Endometrial microvascular endothelial cells (primary cell): ENCODE results near the gene ZNF718. TPM values are rescaled to one million over a fixed set of nuclear protein-coding genes. Genes with fewer than 3 reads are reported as not detected.
"Not testable (repeated sequence)": the region's sequence is repeated elsewhere in the genome, so short reads cannot be mapped to it uniquely, and the experiment has no call there.

Experiments
- in situ Hi-C: cut with HindIII; loops from 2 replicates; pipeline ENCODE4 v1.10.0; 2017; ENCODE audit warnings: low sequenced_read_pairs, low pct_unique_long_range_greater_than_20kb; ENCODE audit errors: inconsistent ontology term
- total RNA-seq: library from RNA; depleted of rRNA; stranded (reverse); fragments of >200 nt; gene quantifications from one replicate; pipeline ENCODE4 v1.2.3, GENCODE V29; 2015; ENCODE audit errors: inconsistent ontology term

The ZNF718 gene
- total RNA-seq, 1 donor from 2014 or later = 7.6 TPM

GRCh38 chr4:139691-140090 is 15.4 kb downstream of the ZNF718 start:
- in situ Hi-C loops = no loop called here

GRCh38 chr4:146621-147020 is 22.3 kb downstream of the ZNF718 start:
- in situ Hi-C loops = no loop called here

GRCh38 chr4:147233-147632 is 22.9 kb downstream of the ZNF718 start:
- in situ Hi-C loops = no loop called here

GRCh38 chr4:161496-162284 is 37.4 kb downstream of the ZNF718 start:
- in situ Hi-C loops = no loop called here

DNA sequence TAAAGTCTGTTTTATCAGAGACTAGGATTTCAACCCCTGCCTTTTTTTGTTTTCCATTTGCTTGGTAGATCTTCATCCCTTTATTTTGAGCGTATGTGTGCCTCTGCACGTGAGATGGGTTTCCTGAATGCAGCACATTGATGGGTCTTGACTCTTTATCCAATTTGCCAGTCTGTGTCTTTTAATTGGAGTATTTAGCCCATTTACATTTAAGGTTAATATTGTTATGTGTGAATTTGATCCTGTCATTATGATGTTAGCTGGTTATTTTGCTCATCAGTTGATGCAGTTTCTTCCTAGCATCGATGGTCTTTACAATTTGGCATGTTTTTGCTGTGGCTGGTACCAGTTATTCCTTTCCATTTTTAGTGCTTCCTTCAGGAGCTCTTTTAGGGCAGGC is 45.3 kb downstream of the ZNF718 start:
- in situ Hi-C loops = not testable (repeated sequence)

- in situ Hi-C loops = not testable (repeated sequence)
Observed at GRCh38 chr4:171318-171717, 47.0 kb downstream of the ZNF718 start.

DNA sequence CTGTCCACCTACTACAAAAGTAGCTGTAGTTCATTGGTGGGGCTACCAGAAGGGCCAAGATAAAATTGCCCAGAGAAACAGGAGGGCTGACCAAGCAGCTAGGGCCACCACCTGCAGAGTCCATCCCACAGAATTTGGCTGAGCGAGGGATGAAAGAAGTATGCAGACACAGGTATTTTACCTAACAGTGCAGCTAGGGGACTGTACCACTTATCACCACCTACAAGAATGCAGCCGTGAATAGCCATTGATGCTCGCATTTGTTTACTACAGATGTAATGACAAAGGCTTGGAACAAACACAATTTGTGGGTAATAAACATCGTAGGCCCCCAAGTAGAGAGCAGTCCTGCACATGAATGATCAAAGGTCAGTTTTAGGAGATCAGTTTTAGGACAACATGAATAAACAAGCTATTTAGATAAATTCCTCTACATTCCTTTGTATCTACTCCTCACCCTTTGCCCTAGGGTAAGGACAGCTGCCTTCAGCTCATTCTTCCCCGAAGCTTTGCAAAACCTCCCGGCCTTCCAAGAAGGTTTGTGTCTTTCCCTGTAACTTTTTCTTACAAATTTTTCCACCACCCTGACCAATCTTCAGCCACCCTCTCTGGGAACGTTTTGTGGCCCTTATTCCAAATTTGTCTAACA is 49.5 kb downstream of the ZNF718 start:
- in situ Hi-C loops = no loop called here

DNA sequence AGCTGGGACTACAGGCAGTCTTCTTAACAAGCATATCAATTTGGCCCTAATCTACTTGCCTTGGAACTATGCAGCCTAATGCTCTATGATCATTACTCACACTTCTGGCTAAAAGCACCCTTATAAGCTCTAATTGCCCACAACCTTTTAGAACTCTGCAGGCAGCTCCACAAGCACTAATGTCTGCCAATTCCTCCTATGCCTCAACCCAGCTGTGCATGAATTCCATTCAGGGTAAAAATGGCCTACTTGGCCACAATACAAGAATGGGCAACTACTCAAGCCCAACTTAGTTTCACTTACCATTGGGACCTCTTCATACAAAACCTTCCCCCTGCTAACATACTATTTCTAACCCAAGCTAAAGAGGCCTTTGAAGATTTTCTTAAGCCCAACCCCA is 51.7 kb downstream of the ZNF718 start:
- in situ Hi-C loops = no loop called here

DNA sequence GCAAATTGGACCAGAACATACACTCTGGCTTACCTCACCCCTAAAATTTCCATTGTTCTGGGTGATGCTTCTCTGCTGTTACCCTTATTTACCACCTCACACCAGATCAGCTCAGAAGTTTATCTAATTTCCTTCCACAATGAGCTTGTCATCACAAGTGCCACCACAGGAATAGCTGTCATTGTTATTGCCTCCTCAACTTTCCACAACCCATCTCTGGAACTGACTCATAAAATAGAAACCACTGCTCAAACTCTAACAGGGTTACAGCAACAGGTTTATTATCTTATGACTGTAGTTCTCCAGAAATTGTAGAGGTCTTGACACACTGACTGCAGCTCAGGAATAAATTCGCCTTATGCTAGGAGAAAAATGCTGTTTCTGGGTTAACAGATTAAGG is 52.7 kb downstream of the ZNF718 start:
- in situ Hi-C loops = no loop called here

DNA sequence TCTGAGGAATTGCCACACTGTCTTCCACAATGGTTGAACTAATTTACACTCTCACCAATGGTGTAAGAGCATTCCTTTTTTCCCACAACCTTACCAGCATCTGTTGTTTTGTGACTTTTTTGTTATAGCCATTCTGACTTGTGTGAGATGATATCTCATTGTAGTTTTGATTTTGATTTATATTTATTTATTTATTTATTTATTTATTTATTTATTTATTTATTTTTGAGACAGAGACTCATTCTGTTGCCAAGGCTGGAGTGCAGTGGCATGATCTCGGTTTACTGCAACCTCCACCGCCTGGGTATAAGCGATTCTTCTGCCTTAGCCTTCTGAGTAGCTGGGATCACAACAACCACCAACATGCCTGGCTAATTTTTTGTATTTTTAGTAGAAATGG is 57.9 kb downstream of the ZNF718 start:
- in situ Hi-C loops = not testable (repeated sequence)

DNA sequence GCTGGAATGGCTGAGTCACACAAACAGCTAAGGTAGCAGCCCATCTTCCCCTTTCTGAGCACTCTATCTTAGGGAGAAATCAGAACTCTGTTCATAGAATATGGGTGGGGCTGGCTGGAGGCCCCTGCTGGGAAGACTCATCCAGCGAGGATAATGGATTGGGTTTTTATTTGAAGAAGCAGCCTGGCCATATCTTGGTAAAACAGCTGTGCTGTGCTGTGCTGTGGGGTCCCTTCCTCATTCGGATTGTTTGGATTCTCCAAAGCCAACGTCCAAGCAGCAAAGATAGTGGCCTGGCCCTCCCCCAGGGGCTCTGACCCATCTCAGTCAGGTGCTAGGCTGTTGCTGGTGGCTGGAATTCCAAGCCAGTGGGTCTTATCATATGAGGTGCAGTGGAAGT is 63.8 kb downstream of the ZNF718 start:
- in situ Hi-C loops = no loop called here

DNA sequence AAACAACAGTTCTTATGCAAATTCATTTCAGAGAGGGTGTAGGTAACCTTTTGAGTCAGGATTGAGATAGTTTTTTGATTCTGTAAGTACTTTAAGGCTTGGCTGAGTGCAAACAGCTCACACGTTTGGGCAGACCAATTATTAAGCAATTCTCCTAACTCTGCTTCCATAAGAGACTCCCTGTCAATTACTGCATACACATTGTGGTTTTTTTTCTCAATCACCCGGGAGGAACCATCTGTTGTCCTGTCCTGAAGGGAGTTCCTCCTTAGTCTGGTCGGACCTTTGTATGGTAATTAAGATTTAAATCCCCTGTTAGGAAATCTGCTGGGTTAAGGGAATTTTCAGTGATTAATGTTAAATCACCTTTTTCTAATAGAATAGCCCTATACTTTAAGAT is 70.9 kb downstream of the ZNF718 start:
- in situ Hi-C loops = not testable (repeated sequence)

- in situ Hi-C loops = no loop called here
Observed at GRCh38 chr4:200936-201335, 76.6 kb downstream of the ZNF718 start.

- in situ Hi-C loops = not testable (repeated sequence)
Observed at GRCh38 chr4:202822-203221, 78.5 kb downstream of the ZNF718 start.

- in situ Hi-C loops = no loop called here
Observed at GRCh38 chr4:205097-205756, 80.9 kb downstream of the ZNF718 start.

- in situ Hi-C loops = no loop called here
Observed at GRCh38 chr4:206054-206453, 81.8 kb downstream of the ZNF718 start.

- in situ Hi-C loops = not testable (repeated sequence)
Observed at GRCh38 chr4:208416-209096, 84.3 kb downstream of the ZNF718 start.

DNA sequence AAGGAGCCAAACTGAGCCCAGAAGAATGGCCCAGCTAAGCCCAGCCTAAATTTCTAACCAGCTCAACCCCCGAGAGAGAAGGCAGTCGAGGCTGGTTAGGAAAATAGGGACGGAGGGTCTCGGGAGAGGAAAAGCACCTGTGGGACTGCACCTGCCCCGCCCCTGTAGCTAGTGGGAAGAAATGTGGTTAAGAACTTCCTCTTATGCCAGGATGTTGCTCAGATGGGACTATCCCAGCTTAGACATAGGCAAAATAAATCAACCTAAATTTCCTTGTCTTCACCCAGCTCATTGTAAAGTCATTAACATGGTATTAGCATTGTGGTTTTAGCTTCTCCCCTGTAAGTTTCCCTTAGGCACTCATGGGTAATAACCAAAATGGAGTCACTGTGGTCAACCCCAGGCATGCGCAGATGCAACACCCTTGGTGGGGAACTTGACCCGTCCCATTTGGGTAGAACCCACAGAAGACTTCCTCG is 86.8 kb downstream of the ZNF718 start:
- in situ Hi-C loops = no loop called here

DNA sequence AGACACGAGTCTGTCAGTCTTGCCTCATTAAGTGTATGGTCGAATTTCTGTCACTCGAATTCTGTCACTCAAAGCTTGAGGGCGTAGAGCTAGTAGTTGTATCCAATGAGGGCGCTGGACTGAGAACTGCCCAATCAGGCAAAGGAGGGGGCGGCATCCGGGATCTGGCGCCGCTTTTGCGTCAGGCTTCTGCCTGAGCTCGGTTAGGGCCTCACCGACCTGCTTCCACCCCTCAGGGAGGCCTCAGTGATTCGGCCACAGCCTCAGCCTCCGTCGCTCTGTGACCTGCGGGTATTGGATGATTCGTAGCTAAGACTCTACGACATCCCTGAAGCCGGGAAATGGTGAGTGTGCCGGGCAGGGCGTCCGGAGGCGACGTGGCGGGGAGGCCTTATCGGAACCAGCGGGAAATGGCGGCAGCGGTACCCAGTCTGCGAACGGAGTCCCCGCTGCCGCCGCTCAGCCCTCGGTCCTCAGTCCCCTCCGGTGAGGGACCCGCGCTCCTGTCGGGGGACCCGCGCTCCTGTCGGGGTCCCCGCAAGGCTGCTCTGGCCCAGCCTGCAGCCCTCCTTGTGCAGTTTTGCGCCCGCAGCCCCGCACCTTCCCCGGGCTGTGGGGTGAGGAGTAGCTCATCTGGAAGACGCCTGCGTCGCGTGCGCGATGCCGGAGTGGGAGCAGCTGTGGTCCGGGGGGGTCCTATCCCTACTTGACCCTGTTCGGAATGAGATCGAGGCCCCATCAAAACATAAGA is 88.3 kb downstream of the ZNF718 start:
- in situ Hi-C loops = no loop called here
